ENCODE measurements around the gene BIRC5.

DNA sequence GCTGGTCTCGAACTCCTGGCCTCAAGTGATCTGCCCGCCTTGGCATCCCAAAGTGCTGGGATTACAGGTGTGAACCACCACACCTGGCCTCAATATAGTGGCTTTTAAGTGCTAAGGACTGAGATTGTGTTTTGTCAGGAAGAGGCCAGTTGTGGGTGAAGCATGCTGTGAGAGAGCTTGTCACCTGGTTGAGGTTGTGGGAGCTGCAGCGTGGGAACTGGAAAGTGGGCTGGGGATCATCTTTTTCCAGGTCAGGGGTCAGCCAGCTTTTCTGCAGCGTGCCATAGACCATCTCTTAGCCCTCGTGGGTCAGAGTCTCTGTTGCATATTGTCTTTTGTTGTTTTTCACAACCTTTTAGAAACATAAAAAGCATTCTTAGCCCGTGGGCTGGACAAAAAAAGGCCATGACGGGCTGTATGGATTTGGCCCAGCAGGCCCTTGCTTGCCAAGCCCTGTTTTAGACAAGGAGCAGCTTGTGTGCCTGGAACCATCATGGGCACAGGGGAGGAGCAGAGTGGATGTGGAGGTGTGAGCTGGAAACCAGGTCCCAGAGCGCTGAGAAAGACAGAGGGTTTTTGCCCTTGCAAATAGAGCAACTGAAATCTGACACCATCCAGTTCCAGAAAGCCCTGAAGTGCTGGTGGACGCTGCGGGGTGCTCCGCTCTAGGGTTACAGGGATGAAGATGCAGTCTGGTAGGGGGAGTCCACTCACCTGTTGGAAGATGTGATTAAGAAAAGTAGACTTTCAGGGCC is 5.5 kb downstream of the BIRC5 start:
- TF ChIP-seq EZH2 (IDR thresholded peaks at IDR 0.05; ENCODE audit: low read length): no peak
- TF ChIP-seq, protein P1, sequence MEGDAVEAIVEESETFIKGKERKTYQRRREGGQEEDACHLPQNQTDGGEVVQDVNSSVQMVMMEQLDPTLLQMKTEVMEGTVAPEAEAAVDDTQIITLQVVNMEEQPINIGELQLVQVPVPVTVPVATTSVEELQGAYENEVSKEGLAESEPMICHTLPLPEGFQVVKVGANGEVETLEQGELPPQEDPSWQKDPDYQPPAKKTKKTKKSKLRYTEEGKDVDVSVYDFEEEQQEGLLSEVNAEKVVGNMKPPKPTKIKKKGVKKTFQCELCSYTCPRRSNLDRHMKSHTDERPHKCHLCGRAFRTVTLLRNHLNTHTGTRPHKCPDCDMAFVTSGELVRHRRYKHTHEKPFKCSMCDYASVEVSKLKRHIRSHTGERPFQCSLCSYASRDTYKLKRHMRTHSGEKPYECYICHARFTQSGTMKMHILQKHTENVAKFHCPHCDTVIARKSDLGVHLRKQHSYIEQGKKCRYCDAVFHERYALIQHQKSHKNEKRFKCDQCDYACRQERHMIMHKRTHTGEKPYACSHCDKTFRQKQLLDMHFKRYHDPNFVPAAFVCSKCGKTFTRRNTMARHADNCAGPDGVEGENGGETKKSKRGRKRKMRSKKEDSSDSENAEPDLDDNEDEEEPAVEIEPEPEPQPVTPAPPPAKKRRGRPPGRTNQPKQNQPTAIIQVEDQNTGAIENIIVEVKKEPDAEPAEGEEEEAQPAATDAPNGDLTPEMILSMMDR (optimal IDR thresholded peaks at IDR 0.05 in 1 of 3, IDR thresholded peaks at IDR 0.05 in 1 of 3, conservative IDR thresholded peaks at IDR 0.05 in 1 of 3; ENCODE audit: extremely low read depth in 1 of 3, insufficient read depth in 2 of 3, low read length in 3 of 3): no peak

Data from keratinocyte (primary cell).